Fibroblast of skin of right biceps (primary cell): ENCODE data around the gene EOGT.

Source experiments
- DNase-seq: peaks from one replicate; pipeline ENCODE4 v3.0.0-alpha.2; 2013

Gene EOGT

DNA sequence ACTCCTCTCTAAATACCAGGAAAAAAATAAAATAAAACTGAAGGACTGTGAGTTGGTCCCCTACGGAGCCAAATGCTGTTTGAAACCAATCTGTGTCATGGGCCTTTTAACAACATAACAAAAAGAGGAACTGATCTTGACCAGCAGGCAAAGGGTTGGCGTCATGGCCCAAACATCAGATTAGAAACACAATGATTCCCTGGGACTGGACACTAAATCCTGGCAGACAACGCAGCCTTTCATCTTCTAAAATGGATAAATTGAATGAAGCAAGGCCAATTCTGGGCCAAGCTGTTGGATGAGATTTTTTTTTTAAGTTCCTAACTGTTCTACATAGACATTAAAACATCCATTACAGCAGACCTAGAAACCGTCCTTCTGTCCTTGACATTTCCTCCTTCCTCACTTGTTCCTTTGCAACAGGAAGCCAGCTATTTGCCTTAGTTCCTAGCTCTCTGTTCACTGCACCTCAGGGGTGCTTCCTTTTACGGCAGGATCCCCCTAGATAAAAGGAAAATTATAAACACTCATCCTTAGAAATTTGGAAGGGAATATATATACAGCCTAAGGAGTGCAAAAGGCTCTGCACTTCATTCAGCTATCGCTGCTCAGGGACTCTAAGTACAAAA lies 59.6 kb downstream of the EOGT start:
- DNase-seq = no peak

DNA sequence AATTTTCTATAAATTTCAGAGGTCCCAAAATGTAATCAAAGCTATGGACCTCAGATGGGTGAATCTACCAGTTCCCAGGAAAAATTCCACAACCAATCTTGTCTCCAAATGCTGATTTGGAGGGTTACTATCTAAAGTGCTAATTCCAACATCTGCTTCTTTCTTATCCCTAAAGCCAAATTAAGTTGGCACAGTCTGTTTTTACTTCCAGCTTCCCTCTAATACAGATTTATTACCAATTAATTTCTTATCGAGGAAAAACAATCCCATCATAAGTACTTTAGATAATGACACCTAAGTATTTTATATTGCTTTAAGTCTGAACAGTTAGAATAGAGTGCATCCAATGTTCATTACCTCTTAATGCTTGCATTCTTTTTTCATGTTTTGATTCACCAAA lies 68.3 kb downstream of the EOGT start:
- DNase-seq = no peak

DNA sequence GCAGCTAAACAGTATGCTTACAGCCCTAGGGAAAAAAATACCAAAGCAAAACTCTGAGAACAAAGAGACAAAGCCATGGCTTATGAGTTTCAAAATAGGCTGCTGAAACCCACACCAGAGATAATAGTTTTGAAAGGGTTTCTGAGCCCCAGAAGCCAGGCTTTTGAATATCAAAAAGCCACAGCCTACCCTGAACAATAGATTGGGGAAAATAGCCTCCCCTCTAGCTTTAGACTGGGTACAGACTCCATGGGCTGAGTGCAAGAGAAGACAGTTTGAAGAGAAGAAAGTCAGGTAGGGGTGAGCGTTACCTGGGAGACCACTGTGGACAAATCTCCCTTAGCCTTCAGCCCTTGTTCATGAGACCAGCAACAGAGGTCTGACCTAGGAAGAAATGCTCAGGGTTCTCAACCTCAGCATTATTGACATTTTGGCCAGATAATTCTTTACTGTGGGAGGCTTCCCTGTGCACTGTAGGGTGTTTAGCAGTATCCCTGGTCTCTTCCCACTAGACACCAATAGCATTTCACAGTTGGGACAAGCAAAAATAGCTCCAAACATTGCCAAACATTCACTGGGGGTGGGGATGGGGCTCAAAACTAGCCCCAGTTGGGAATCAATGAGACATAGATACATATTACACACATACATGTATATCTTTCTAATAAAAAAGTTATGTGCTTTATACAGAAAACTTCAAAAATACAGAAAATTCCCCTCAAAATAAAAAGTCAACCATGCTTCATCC lies 69.6 kb downstream of the EOGT start:
- DNase-seq = no peak

DNA sequence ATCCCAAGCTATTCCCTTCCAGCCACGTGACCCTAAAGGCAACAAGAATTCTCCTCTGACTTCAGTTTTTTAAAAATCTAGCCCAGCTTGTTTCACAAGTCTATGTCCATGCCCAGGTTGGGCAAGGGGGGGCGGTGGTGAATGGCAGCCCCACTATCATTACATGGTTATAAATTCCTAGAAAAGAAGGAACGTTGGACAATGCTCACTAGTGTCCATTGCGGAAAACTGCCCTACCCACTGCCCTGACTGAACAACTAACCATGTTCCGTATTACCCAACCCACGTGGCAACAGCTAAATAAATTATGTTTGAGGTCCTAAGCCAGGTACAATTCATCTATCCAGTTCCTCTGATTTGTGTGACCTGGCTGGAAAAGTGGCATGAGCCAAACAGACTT lies 72.4 kb downstream of the EOGT start:
- DNase-seq = no peak

DNA sequence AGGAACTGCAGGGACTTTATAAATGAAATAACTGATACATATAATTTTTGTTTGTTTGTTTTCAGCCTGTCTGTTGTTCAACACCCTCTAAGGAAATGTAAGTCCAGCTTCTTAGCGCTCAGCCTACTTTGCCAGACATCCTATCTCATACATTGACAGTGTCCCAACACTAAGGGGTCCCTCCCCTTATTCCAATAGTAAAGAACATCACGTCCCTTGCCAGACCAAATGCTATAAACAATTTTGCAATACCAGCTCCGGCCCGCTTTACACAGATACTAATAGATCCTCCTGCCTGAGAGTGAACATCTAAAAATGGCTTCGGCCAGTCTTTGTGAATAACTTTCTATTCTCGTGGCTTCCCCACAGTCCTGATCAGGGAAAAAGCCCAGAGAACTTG lies 76.6 kb downstream of the EOGT start:
- no peak for DNase-seq

DNA sequence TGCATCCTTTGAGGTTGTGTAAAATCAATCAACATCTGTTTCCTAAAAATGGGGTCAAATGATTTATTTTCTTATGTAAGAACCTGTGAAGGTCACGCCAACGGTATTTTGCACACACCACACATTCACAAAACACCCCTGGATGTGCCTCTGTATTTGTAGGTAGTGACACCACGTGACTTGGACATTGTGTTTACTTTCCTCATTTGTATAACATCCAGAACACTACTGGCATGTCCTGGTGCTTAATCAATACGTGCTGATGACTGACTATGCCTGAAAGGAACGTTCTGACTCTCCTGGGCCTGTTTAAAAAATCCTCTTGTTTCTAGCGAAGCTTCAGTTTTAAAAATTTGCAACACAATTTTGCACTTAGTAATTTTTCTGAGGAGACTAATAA lies 77.7 kb downstream of the EOGT start:
- DNase-seq = no peak

DNA sequence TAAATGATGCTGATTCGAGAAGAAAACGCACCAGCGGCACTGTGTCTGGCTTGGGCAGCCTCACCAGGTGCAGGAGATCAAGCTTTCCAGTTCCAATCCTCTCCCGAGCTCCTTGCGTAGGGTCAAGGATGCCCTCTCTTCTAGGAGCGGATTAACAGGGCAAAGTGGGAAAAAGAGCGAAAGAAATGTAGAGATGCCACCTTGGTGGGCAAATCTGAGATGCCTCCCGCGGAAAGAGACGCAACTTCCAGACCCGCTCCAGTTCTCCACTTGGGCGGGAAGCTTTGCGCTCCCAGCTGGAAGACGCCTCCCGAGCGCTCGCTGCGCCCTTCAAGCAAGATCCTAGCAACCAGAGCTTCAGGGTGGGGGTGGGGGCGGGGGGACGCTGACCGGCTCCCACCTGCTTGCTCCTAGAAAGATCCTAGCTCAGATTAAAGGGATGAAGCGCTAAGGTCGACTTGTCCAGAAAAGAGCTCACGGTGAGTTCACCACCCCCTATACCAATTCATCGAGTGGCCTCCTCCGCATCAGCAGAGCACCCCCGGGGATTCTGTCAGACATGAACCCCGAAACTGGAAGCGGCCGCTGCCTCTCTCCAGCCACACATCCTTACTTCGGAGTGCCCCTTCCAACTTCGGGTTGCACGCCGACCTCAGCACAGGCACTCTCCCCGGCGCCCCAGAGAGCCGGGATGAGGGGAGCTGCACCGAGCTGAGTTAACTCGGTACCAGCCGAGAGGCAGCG lies 81.9 kb downstream of the EOGT start:
- no peak for DNase-seq
